Stimulated activated memory B cell treated with anti-CD40 and anti-IgM and Interleukin-4, amounts not matched to agents 10 μg/mL and 1 μg/mL and 100 μg/mL, for 72 hours (primary cell): Measurements from ENCODE around the gene C1orf21.

Experiments used
- ATAC-seq: fragments of 150-1000 bp; cut with Tn5 transposase; 2 replicates; pipeline ENCODE4 v1.10.0; 2021
- H3K27ac Mint-ChIP-seq: one replicate; pipeline ENCODE4 v1.8.0; 2022; ENCODE audit warnings: mild to moderate bottlenecking, mixed read lengths
- H3K27me3 Mint-ChIP-seq: one replicate; pipeline ENCODE4 v1.8.0; 2022; ENCODE audit warnings: mixed read lengths
- H3K36me3 Mint-ChIP-seq: one replicate; pipeline ENCODE4 v1.8.0; 2022; ENCODE audit warnings: mixed read lengths
- H3K4me1 Mint-ChIP-seq: one replicate; pipeline ENCODE4 v1.8.0; 2022; ENCODE audit warnings: mixed read lengths
- H3K4me3 Mint-ChIP-seq: one replicate; pipeline ENCODE4 v1.8.0; 2022; ENCODE audit warnings: mild to moderate bottlenecking, moderate library complexity, mixed read lengths
- H3K9me3 Mint-ChIP-seq: one replicate; pipeline ENCODE4 v1.8.0; 2022; ENCODE audit warnings: mixed read lengths

The C1orf21 gene

GRCh38 chr1:184644771-184645170, 257.9 kb downstream of the C1orf21 start:
- no peak overlapping the region for H3K27ac Mint-ChIP-seq
- peaks cover 48% of the 10 kb centered on the region for H3K27me3 Mint-ChIP-seq
- no peak overlapping the region for H3K4me3 Mint-ChIP-seq
- H3K9me3 Mint-ChIP-seq: peaks cover 3% of the 10 kb centered on the region
- H3K4me1 Mint-ChIP-seq: no peaks in the 10 kb centered on the region
- H3K36me3 Mint-ChIP-seq: no peaks in the 10 kb centered on the region
- no peak for ATAC-seq

- no peaks in the 10 kb centered on the region for H3K36me3 Mint-ChIP-seq
- H3K27ac Mint-ChIP-seq: no peak overlapping the region
- no peaks in the 10 kb centered on the region for H3K4me1 Mint-ChIP-seq
- H3K4me3 Mint-ChIP-seq: no peak overlapping the region
- peaks cover 51% of the 10 kb centered on the region for H3K27me3 Mint-ChIP-seq
- H3K9me3 Mint-ChIP-seq: peaks cover 3% of the 10 kb centered on the region
- ATAC-seq: no peak
Measured at GRCh38 chr1:184646178-184646701, 259.4 kb downstream of the C1orf21 start.

GRCh38 chr1:184646824-184647223, 260.0 kb downstream of the C1orf21 start:
- Mint-ChIP-seq H3K4me3 (no peak overlapping the region), H3K9me3 (peaks cover 7% of the 10 kb centered on the region), H3K27ac (no peak overlapping the region), H3K36me3 (no peaks in the 10 kb centered on the region), H3K27me3 (peaks cover 45% of the 10 kb centered on the region), H3K4me1 (no peaks in the 10 kb centered on the region)
- no peak for ATAC-seq

GRCh38 chr1:184647471-184647870, 260.6 kb downstream of the C1orf21 start:
- H3K9me3 Mint-ChIP-seq: peaks cover 7% of the 10 kb centered on the region
- no peak for ATAC-seq
- H3K27ac Mint-ChIP-seq: no peak overlapping the region
- peaks cover 39% of the 10 kb centered on the region for H3K27me3 Mint-ChIP-seq
- H3K4me3 Mint-ChIP-seq: no peak overlapping the region
- H3K4me1 Mint-ChIP-seq: no peaks in the 10 kb centered on the region
- no peaks in the 10 kb centered on the region for H3K36me3 Mint-ChIP-seq

GRCh38 chr1:184648160-184648855, 261.5 kb downstream of the C1orf21 start:
- ATAC-seq: no peak
- H3K27ac Mint-ChIP-seq: no peak overlapping the region
- H3K4me3 Mint-ChIP-seq: no peak overlapping the region
- no peaks in the 10 kb centered on the region for H3K4me1 Mint-ChIP-seq
- peaks cover 7% of the 10 kb centered on the region for H3K9me3 Mint-ChIP-seq
- H3K27me3 Mint-ChIP-seq: peaks cover 33% of the 10 kb centered on the region
- no peaks in the 10 kb centered on the region for H3K36me3 Mint-ChIP-seq

GRCh38 chr1:184648856-184649201, 262.0 kb downstream of the C1orf21 start:
- peaks cover 35% of the 10 kb centered on the region for H3K27me3 Mint-ChIP-seq
- no peak overlapping the region for H3K4me3 Mint-ChIP-seq
- H3K4me1 Mint-ChIP-seq: no peaks in the 10 kb centered on the region
- peaks cover 7% of the 10 kb centered on the region for H3K9me3 Mint-ChIP-seq
- no peaks in the 10 kb centered on the region for H3K36me3 Mint-ChIP-seq
- ATAC-seq: no peak
- H3K27ac Mint-ChIP-seq: no peak overlapping the region

- H3K36me3 Mint-ChIP-seq: no peaks in the 10 kb centered on the region
- ATAC-seq: no peak
Measured at GRCh38 chr1:184649451-184649888, 262.6 kb downstream of the C1orf21 start.

GRCh38 chr1:184650177-184650866, 263.5 kb downstream of the C1orf21 start:
- ATAC-seq: no peak
- Mint-ChIP-seq H3K4me1 (no peaks in the 10 kb centered on the region), H3K9me3 (peaks cover 7% of the 10 kb centered on the region), H3K27me3 (peaks cover 36% of the 10 kb centered on the region), H3K27ac (no peak overlapping the region), H3K4me3 (no peak overlapping the region), H3K36me3 (no peaks in the 10 kb centered on the region)

More at GRCh38 chr1:184649451-184649888, 262.6 kb downstream of the C1orf21 start:
- Mint-ChIP-seq H3K27ac (no peak overlapping the region), H3K9me3 (peaks cover 7% of the 10 kb centered on the region), H3K4me1 (no peaks in the 10 kb centered on the region), H3K27me3 (peaks cover 41% of the 10 kb centered on the region), H3K4me3 (no peak overlapping the region)

- H3K27ac Mint-ChIP-seq: no peak overlapping the region
- H3K36me3 Mint-ChIP-seq: no peaks in the 10 kb centered on the region
- no peak overlapping the region for H3K4me3 Mint-ChIP-seq
- H3K27me3 Mint-ChIP-seq: peaks cover 10% of the 10 kb centered on the region
- no peak for ATAC-seq
- peaks cover 4% of the 10 kb centered on the region for H3K9me3 Mint-ChIP-seq
- H3K4me1 Mint-ChIP-seq: no peaks in the 10 kb centered on the region
Measured at GRCh38 chr1:184655185-184655584, 268.4 kb downstream of the C1orf21 start.

GRCh38 chr1:184656221-184656620, 269.4 kb downstream of the C1orf21 start:
- H3K4me3 Mint-ChIP-seq: no peak overlapping the region
- no peak for ATAC-seq

GRCh38 chr1:184658055-184658454, 271.2 kb downstream of the C1orf21 start:
- Mint-ChIP-seq H3K4me1 (no peaks in the 10 kb centered on the region), H3K27ac (no peak overlapping the region), H3K27me3 (peaks cover 9% of the 10 kb centered on the region), H3K9me3 (no peaks in the 10 kb centered on the region), H3K36me3 (no peaks in the 10 kb centered on the region), H3K4me3 (no peak overlapping the region)
- ATAC-seq: no peak

More at GRCh38 chr1:184656221-184656620, 269.4 kb downstream of the C1orf21 start:
- Mint-ChIP-seq H3K9me3 (peaks cover 4% of the 10 kb centered on the region), H3K27me3 (peaks cover 9% of the 10 kb centered on the region), H3K36me3 (no peaks in the 10 kb centered on the region), H3K27ac (no peak overlapping the region), H3K4me1 (no peaks in the 10 kb centered on the region)

- peaks cover 5% of the 10 kb centered on the region for H3K4me1 Mint-ChIP-seq
- H3K27me3 Mint-ChIP-seq: peaks cover 20% of the 10 kb centered on the region
- no peak overlapping the region for H3K4me3 Mint-ChIP-seq
- peak; percentile 57 for ATAC-seq
- no peaks in the 10 kb centered on the region for H3K36me3 Mint-ChIP-seq
- H3K9me3 Mint-ChIP-seq: no peaks in the 10 kb centered on the region
- no peak overlapping the region for H3K27ac Mint-ChIP-seq
Measured at GRCh38 chr1:184660462-184661191, 273.8 kb downstream of the C1orf21 start.

- Mint-ChIP-seq H3K27me3 (peaks cover 20% of the 10 kb centered on the region), H3K4me1 (peaks cover 5% of the 10 kb centered on the region), H3K9me3 (no peaks in the 10 kb centered on the region), H3K36me3 (no peaks in the 10 kb centered on the region), H3K27ac (no peak overlapping the region), H3K4me3 (no peak overlapping the region)
- no peak for ATAC-seq
Measured at GRCh38 chr1:184661801-184662200, 275.0 kb downstream of the C1orf21 start.

GRCh38 chr1:184664042-184664660, 277.3 kb downstream of the C1orf21 start:
- Mint-ChIP-seq H3K9me3 (no peaks in the 10 kb centered on the region), H3K27ac (no peak overlapping the region), H3K36me3 (no peaks in the 10 kb centered on the region), H3K4me3 (no peak overlapping the region), H3K4me1 (peaks cover 5% of the 10 kb centered on the region), H3K27me3 (peaks cover 20% of the 10 kb centered on the region)
- ATAC-seq: no peak

- peaks cover 20% of the 10 kb centered on the region for H3K27me3 Mint-ChIP-seq
- no peak overlapping the region for H3K27ac Mint-ChIP-seq
- H3K4me1 Mint-ChIP-seq: peaks cover 5% of the 10 kb centered on the region
- H3K9me3 Mint-ChIP-seq: no peaks in the 10 kb centered on the region
- no peak overlapping the region for H3K4me3 Mint-ChIP-seq
- ATAC-seq: no peak
- no peaks in the 10 kb centered on the region for H3K36me3 Mint-ChIP-seq
Measured at GRCh38 chr1:184664661-184665060, 277.8 kb downstream of the C1orf21 start.
